ENCODE results near the gene THOC7.

Gene THOC7

DNA sequence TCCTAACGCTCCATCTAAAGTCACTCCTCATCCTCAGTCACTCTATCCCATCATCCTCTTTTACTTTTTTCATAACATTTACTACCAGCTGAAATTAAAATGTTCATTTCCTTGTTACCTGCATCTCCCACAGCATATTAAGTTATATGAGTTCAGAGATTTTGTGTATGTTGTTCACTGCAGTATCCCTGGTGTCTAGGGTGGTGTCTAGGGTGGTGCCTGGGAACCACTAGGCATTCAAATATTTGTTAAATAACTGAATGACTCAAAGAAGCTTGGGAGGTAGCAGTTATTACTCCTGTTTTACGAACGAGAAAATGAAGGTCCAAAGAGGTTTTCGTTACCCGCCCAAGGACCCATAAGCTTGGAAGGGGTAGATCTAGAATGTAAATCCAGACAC lies 46.4 kb downstream of the THOC7 start:
- no peak overlapping the region for H3K4me3 ChIP-seq (ENCODE audit: low read depth, low read length)
- TF ChIP-seq CTCF (IDR thresholded peaks at IDR 0.05; ENCODE audit: low read depth, low read length) = no peak

DNA sequence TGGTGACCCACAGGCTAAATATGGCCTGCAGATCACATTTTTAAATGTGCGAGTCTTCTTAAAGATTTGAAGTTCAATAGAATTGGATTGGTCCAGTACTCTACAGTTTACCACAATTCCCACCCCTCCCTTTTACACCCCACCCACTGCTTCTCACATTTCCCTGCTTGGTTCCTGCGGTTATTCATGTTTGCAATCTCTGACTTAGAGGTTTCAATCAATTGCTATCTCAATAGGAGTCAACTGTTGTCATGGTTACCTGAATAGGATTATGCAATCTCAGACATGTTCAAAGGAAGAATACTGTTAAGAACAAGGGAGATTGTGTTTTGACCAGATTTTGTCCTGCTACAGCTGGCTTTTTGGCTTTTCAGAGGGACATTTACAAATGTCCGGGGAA lies 49.4 kb downstream of the THOC7 start:
- TF ChIP-seq CTCF (IDR thresholded peaks at IDR 0.05; ENCODE audit: low read depth, low read length) = no peak
- H3K4me3 ChIP-seq (ENCODE audit: low read depth, low read length) = no peak overlapping the region

DNA sequence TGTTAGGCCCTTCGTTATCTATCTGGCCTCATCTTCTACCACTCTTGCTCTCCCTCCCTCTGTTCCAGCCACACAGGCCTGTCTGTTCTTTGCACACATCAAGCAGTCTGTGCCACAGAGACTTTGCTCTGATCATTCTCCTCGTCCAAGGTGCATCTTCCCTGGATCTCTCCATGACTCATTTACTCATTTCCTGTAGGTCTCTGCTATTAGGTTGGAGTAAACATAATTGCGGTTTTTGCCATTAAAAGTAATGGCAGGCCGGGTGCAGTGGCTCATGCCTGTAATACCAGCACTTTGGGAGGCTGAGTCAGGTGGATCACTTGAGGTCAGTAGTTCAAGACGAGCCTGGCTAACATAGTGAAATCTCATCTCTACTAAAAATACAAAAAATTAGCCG lies 54.0 kb downstream of the THOC7 start:
- TF ChIP-seq CTCF (IDR thresholded peaks at IDR 0.05; ENCODE audit: low read depth, low read length) = no peak
- H3K4me3 ChIP-seq (ENCODE audit: low read depth, low read length) = no peak overlapping the region

GRCh38 chr3:63808633-63809032 lies 55.0 kb downstream of the THOC7 start:
- TF ChIP-seq CTCF (IDR thresholded peaks at IDR 0.05; ENCODE audit: low read depth, low read length) = no peak
- no peak overlapping the region for H3K4me3 ChIP-seq (ENCODE audit: low read depth, low read length)

DNA sequence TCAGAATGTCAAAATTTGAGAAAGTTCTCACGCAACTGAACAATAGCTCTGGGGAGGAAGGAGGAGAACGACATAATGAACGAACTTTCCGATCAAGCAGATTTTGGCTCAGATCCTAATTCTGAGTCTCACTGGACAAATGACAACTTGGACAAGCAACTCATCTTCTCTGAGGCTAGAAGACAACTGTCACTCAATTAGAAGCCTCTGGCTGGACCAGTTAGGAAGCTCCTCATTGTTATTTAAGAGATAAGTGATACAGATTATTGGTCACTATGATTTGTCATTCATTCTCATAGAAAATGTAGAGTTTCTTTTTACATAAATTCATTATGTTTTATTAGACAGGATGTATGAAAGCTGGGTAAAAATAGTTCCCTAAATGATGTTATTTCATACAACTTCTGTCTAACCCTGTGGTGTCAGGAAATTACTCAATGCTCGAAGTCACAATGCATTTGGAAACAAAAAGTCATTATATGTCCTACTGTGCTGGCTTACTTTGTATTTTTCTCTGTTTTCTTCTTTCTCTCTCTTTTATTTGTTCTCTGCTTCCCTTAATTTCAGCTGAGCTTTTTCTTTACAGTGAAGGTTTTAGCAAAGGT lies 55.5 kb downstream of the THOC7 start:
- TF ChIP-seq CTCF (IDR thresholded peaks at IDR 0.05; ENCODE audit: low read depth, low read length) = no peak
- no peak overlapping the region for H3K4me3 ChIP-seq (ENCODE audit: low read depth, low read length)

DNA sequence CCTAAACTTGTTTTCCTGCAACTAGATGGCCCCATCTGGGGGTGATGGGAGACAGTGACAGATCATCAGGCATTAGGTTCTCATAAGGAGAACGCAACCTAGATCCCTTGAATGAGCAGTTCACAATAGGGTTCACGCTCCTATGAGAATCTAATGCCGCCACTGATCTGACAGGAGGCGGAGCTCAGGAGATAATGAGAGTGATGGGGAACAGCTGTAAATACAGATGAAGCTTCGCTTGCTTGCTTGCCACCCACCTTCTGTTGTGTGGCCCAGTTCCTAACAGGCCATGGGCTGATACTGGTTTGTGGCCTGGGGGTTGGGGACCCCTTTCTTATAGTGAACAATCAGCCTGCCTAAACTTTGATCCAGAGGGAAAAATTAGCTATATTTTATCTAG lies 59.7 kb downstream of the THOC7 start:
- no peak overlapping the region for H3K4me3 ChIP-seq (ENCODE audit: low read depth, low read length)
- no peak for TF ChIP-seq CTCF (IDR thresholded peaks at IDR 0.05; ENCODE audit: low read depth, low read length)

DNA sequence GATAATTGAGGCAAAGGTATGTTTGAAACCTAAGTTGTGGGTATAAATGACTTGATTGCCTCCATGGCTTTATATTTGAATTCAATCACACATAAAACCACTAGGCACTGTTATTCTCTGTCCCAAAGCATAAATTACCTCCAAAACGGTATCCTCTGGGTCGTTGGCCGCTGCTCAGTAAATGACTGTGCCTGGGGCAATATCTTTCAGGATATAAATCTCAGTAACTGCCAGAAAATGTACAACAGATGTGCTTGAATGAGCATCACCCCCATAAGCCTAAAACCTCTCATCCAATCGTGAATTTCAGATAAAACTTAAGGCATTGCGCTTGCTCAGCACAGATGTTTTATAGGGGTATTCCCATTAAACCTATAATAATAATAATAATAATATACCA lies 63.5 kb downstream of the THOC7 start:
- TF ChIP-seq CTCF (IDR thresholded peaks at IDR 0.05; ENCODE audit: low read depth, low read length) = no peak
- H3K4me3 ChIP-seq (ENCODE audit: low read depth, low read length) = no peak overlapping the region
